ENCODE data around the gene VPS8.

Gene VPS8

DNA sequence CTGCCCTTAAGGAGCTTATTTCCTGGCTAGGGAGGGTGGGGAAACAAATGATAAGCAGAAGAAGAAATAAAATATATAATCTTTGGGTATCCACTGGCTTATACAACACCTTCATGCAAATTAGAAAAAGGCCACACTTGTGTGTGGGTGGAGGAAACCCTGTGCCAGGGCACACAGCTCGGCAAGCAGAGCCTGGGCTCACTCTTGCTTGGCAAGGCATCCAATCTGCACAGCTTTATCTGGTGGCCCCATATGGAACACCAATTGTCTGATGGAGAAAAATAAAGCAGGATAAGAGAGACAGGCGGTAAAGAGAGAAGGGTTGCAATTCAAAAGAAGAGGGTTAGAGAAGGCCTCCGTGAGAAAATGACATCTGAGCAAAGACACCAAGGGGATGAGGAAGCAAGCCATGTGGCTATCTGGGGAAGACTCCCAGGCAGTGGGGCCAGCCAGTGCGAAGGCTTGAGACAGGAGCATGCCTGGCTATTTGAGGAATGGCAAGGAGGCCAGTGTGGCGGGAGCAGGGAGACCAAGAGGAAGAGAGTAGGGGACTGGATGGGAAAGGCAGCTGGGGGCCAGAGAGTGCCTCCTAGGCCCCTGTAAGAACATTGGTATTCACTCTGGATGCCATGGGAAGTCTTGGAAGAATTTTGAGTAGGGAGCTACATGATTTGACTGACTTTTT is 22.5 kb upstream of the VPS8 start:
- Histone ChIP-seq H3K9me2 (replicated peaks; ENCODE audit: insufficient read depth, low read length) (no peaks in the 10 kb centered on the region), H3K9ac (ENCODE audit: low read length) (no peak overlapping the region), H3K9me3 (ENCODE audit: insufficient read depth, low read length) (no peaks in the 10 kb centered on the region), H3K79me2 (ENCODE audit: insufficient read depth, low read length) (no peaks in the 10 kb centered on the region), H2AFZ (ENCODE audit: low read depth, low read length, severe bottlenecking) (no peak overlapping the region), H4K20me1 (ENCODE audit: low read depth, low read length) (no peaks in the 10 kb centered on the region), H3K27me3 (ENCODE audit: low read length) (no peaks in the 10 kb centered on the region), H3F3A (ENCODE audit: insufficient read depth) (no peaks in the 10 kb centered on the region), H3K4me3 (ENCODE audit: insufficient read depth, low read length, poor library complexity, severe bottlenecking) (no peak overlapping the region), H3K36me3 (ENCODE audit: low read length) (no peaks in the 10 kb centered on the region), H3K27ac (ENCODE audit: low read depth, low read length) (no peak overlapping the region), H3K4me2 (ENCODE audit: low read depth, low read length, poor library complexity, severe bottlenecking) (no peak overlapping the region)
- no peak for TF ChIP-seq EZH2phosphoT487 (conservative IDR thresholded peaks at IDR 0.05; ENCODE audit: low read length)

- Histone ChIP-seq H3K36me3 (ENCODE audit: low read length) (no peaks in the 10 kb centered on the region), H3F3A (ENCODE audit: insufficient read depth) (no peaks in the 10 kb centered on the region), H4K20me1 (ENCODE audit: low read depth, low read length) (no peaks in the 10 kb centered on the region), H3K4me2 (ENCODE audit: low read depth, low read length, poor library complexity, severe bottlenecking) (no peak overlapping the region), H3K9ac (ENCODE audit: low read length) (no peak overlapping the region), H3K27me3 (ENCODE audit: low read length) (no peaks in the 10 kb centered on the region), H3K79me2 (ENCODE audit: insufficient read depth, low read length) (no peaks in the 10 kb centered on the region), H2AFZ (ENCODE audit: low read depth, low read length, severe bottlenecking) (no peak overlapping the region), H3K9me3 (ENCODE audit: insufficient read depth, low read length) (no peaks in the 10 kb centered on the region), H3K27ac (ENCODE audit: low read depth, low read length) (no peak overlapping the region), H3K4me3 (ENCODE audit: insufficient read depth, low read length, poor library complexity, severe bottlenecking) (no peak overlapping the region), H3K9me2 (replicated peaks; ENCODE audit: insufficient read depth, low read length) (no peaks in the 10 kb centered on the region)
- TF ChIP-seq, protein P1, sequence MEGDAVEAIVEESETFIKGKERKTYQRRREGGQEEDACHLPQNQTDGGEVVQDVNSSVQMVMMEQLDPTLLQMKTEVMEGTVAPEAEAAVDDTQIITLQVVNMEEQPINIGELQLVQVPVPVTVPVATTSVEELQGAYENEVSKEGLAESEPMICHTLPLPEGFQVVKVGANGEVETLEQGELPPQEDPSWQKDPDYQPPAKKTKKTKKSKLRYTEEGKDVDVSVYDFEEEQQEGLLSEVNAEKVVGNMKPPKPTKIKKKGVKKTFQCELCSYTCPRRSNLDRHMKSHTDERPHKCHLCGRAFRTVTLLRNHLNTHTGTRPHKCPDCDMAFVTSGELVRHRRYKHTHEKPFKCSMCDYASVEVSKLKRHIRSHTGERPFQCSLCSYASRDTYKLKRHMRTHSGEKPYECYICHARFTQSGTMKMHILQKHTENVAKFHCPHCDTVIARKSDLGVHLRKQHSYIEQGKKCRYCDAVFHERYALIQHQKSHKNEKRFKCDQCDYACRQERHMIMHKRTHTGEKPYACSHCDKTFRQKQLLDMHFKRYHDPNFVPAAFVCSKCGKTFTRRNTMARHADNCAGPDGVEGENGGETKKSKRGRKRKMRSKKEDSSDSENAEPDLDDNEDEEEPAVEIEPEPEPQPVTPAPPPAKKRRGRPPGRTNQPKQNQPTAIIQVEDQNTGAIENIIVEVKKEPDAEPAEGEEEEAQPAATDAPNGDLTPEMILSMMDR (IDR thresholded peaks at IDR 0.05; ENCODE audit: insufficient read depth, low read length, poor library complexity, severe bottlenecking): no peak
- no peak for TF ChIP-seq EZH2phosphoT487 (conservative IDR thresholded peaks at IDR 0.05; ENCODE audit: low read length)
These were observed 20.8 kb upstream of the VPS8 start for GRCh38 chr3:184791171-184791570.

- no peak overlapping the region for H3K4me2 ChIP-seq (ENCODE audit: low read depth, low read length, poor library complexity, severe bottlenecking)
- H4K20me1 ChIP-seq (ENCODE audit: low read depth, low read length): no peaks in the 10 kb centered on the region
- no peak overlapping the region for H2AFZ ChIP-seq (ENCODE audit: low read depth, low read length, severe bottlenecking)
- no peak overlapping the region for H3K4me3 ChIP-seq (ENCODE audit: insufficient read depth, low read length, poor library complexity, severe bottlenecking)
- no peaks in the 10 kb centered on the region for H3K79me2 ChIP-seq (ENCODE audit: insufficient read depth, low read length)
- H3K27me3 ChIP-seq (ENCODE audit: low read length): no peaks in the 10 kb centered on the region
- H3K9me3 ChIP-seq (ENCODE audit: insufficient read depth, low read length): no peaks in the 10 kb centered on the region
- TF ChIP-seq EZH2phosphoT487 (conservative IDR thresholded peaks at IDR 0.05; ENCODE audit: low read length): no peak
- TF ChIP-seq, protein P1 (IDR thresholded peaks at IDR 0.05; ENCODE audit: insufficient read depth, low read length, poor library complexity, severe bottlenecking): no peak
- H3K27ac ChIP-seq (ENCODE audit: low read depth, low read length): no peak overlapping the region
- no peak overlapping the region for H3K9ac ChIP-seq (ENCODE audit: low read length)
- no peaks in the 10 kb centered on the region for H3F3A ChIP-seq (ENCODE audit: insufficient read depth)
- no peaks in the 10 kb centered on the region for H3K36me3 ChIP-seq (ENCODE audit: low read length)
- H3K9me2 ChIP-seq (replicated peaks; ENCODE audit: insufficient read depth, low read length): no peaks in the 10 kb centered on the region
These were observed 16.3 kb upstream of the VPS8 start for GRCh38 chr3:184795522-184796190.

DNA sequence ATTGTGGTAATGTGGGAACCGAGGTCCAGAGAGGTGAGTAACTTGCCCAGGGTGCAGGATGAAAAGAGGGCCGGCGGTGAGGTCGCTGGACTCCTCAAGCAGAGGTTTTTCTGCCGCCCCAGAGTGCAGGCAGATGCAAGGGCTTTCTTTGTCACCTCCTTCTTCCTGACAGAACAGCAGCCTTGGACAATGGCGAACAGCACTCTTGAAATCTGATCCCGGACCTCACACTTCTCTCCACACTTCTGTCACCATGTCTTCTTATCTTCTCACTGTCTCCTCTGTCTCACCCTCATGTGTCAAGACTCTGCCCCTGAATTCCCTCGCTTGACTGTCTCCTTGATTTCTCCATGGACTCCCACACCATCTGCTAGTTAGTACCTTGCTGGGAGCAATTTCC is 15.4 kb upstream of the VPS8 start:
- Histone ChIP-seq H4K20me1 (ENCODE audit: low read depth, low read length) (no peaks in the 10 kb centered on the region), H3K9me3 (ENCODE audit: insufficient read depth, low read length) (no peaks in the 10 kb centered on the region), H3F3A (ENCODE audit: insufficient read depth) (no peaks in the 10 kb centered on the region), H3K4me2 (ENCODE audit: low read depth, low read length, poor library complexity, severe bottlenecking) (no peak overlapping the region), H3K79me2 (ENCODE audit: insufficient read depth, low read length) (no peaks in the 10 kb centered on the region), H3K27me3 (ENCODE audit: low read length) (no peaks in the 10 kb centered on the region), H3K4me3 (ENCODE audit: insufficient read depth, low read length, poor library complexity, severe bottlenecking) (no peak overlapping the region), H3K36me3 (ENCODE audit: low read length) (no peaks in the 10 kb centered on the region), H3K9ac (ENCODE audit: low read length) (no peak overlapping the region), H3K27ac (ENCODE audit: low read depth, low read length) (no peak overlapping the region), H3K9me2 (replicated peaks; ENCODE audit: insufficient read depth, low read length) (no peaks in the 10 kb centered on the region), H2AFZ (ENCODE audit: low read depth, low read length, severe bottlenecking) (no peak overlapping the region)
- TF ChIP-seq, protein P1 (IDR thresholded peaks at IDR 0.05; ENCODE audit: insufficient read depth, low read length, poor library complexity, severe bottlenecking): no peak
- TF ChIP-seq EZH2phosphoT487 (conservative IDR thresholded peaks at IDR 0.05; ENCODE audit: low read length): no peak

Measured in SU-DHL-6 (cell line).